ENCODE measurements around the gene NUDT17. TPM values are rescaled to one million over a fixed set of nuclear protein-coding genes. Genes with fewer than 3 reads are reported as not detected.

NUDT17 gene
- total RNA-seq (2014; rRNA removed; shearing (Covaris generic)) (5.9 and 12.0 TPM in 2 replicates), polyA plus RNA-seq (2016; fragmentation: Nextera tagmentation; extraction: Ambion mirVana) (7.8 and 9.5 TPM in 2 replicates)

- no peaks in the 10 kb centered on the region for H3K79me2 ChIP-seq (ENCODE audit: insufficient read depth)
- peak within 1 kb of the TSS; percentile 80 for H3K9ac ChIP-seq
- peaks cover 25% of the 10 kb centered on the region for H3K36me3 ChIP-seq (ENCODE audit: low read depth)
Observed at GRCh38 chr1:145845514-145846161, at the start of gene NUDT17. Gene NUDT17, plus strand, starts transcription at chr1:145845630. Its CDS starts 11 bp downstream, at chr1:145845641.

GRCh38 chr1:145796753-145797152 is 48.7 kb upstream of the NUDT17 start:
- H3K27me3 ChIP-seq (replicated peaks; ENCODE audit: insufficient read depth): no peaks in the 10 kb centered on the region
- no peaks in the 10 kb centered on the region for H3K9me3 ChIP-seq (ENCODE audit: low read depth)
- no peak overlapping the region for H3K9ac ChIP-seq
- 37 to 53% methylated on average over 1 of the region's 1 CpG for WGBS, 2 experiments (ENCODE audit: low coverage in 1 of 2, low lambda C conversion rate in 2 of 2, missing lambda C conversion rate in 2 of 2)
- peaks cover 14% of the 10 kb centered on the region for H3K4me1 ChIP-seq (ENCODE audit: insufficient read depth)
- no peaks in the 10 kb centered on the region; the same call in 1 of the 2 replicates for H3F3A ChIP-seq (ENCODE audit: insufficient read depth)
- H3K4me2 ChIP-seq (ENCODE audit: unreplicated experiment): no peak overlapping the region
- H2AFZ ChIP-seq: no peak overlapping the region
- no peaks in the 10 kb centered on the region for H4K20me1 ChIP-seq (ENCODE audit: insufficient read depth)
- 0 out of 2 replicates have a peak, but pooled peaks cover 2% of the 10 kb centered on the region for H3K36me3 ChIP-seq (ENCODE audit: low read depth)
- in situ Hi-C loops (cut with MboI): no loop called here
- DNase-seq: no peak
- TF ChIP-seq EZH2phosphoT487 (IDR thresholded peaks at IDR 0.05; ENCODE audit: insufficient read depth, low read depth) (no peak), EZH2 (IDR thresholded peaks at IDR 0.05; ENCODE audit: insufficient read depth, poor library complexity, severe bottlenecking) (no peak)
- H3K4me3 ChIP-seq: no peak overlapping the region
- H3K79me2 ChIP-seq (ENCODE audit: insufficient read depth): peaks cover 100% of the 10 kb centered on the region
- H3K9me2 ChIP-seq (ENCODE audit: insufficient read depth): no peaks in the 10 kb centered on the region
- H3K27ac ChIP-seq: no peak overlapping the region

More at GRCh38 chr1:145845514-145846161, at the start of gene NUDT17:
- no peaks in the 10 kb centered on the region for H4K20me1 ChIP-seq (ENCODE audit: insufficient read depth)
- H3K9me3 ChIP-seq (ENCODE audit: low read depth): no peaks in the 10 kb centered on the region
- H3K4me2 ChIP-seq (ENCODE audit: unreplicated experiment): peak within 1 kb of the TSS; percentile 81
- H3F3A ChIP-seq (ENCODE audit: insufficient read depth): peaks cover 59% of the 10 kb centered on the region
- peak within 1 kb of the TSS; percentile 50 for H3K27ac ChIP-seq
- no peaks in the 10 kb centered on the region for H3K27me3 ChIP-seq (replicated peaks; ENCODE audit: insufficient read depth)
- no peaks in the 10 kb centered on the region for H3K9me2 ChIP-seq (ENCODE audit: insufficient read depth)
- peak within 1 kb of the TSS; percentile 74 for H3K4me3 ChIP-seq
- H2AFZ ChIP-seq: peak within 1 kb of the TSS; percentile 72
- WGBS, 2 experiments (ENCODE audit: low coverage in 1 of 2, low lambda C conversion rate in 2 of 2, missing lambda C conversion rate in 2 of 2): 1% methylated on average over 46 to 50 of the region's 50 CpGs
- H3K4me1 ChIP-seq (ENCODE audit: insufficient read depth): peaks cover 14% of the 10 kb centered on the region
- in situ Hi-C loops (cut with MboI): no loop called here
- peak; percentile 90 for DNase-seq
- no peak for TF ChIP-seq EZH2phosphoT487 (IDR thresholded peaks at IDR 0.05; ENCODE audit: insufficient read depth, low read depth)
- TF ChIP-seq EZH2 (IDR thresholded peaks at IDR 0.05; ENCODE audit: insufficient read depth, poor library complexity, severe bottlenecking): no peak

GRCh38 chr1:145799806-145800205 is 45.6 kb upstream of the NUDT17 start:
- Histone ChIP-seq H3K4me3 (no peak overlapping the region), H3K4me1 (ENCODE audit: insufficient read depth) (peaks cover 29% of the 10 kb centered on the region), H3F3A (ENCODE audit: insufficient read depth) (no peaks in the 10 kb centered on the region; the same call in 1 of the 2 replicates), H2AFZ (no peak overlapping the region), H3K27ac (no peak overlapping the region), H4K20me1 (ENCODE audit: insufficient read depth) (no peaks in the 10 kb centered on the region; the same call in 1 of the 2 replicates), H3K9ac (no peak overlapping the region), H3K36me3 (ENCODE audit: low read depth) (no peaks in the 10 kb centered on the region), H3K27me3 (replicated peaks; ENCODE audit: insufficient read depth) (no peaks in the 10 kb centered on the region), H3K9me2 (ENCODE audit: insufficient read depth) (no peaks in the 10 kb centered on the region), H3K79me2 (ENCODE audit: insufficient read depth) (peaks cover 100% of the 10 kb centered on the region), H3K9me3 (ENCODE audit: low read depth) (no peaks in the 10 kb centered on the region), H3K4me2 (ENCODE audit: unreplicated experiment) (no peak overlapping the region)
- WGBS, 2 experiments (ENCODE audit: low coverage in 1 of 2, low lambda C conversion rate in 2 of 2, missing lambda C conversion rate in 2 of 2): 92 to 97% methylated on average over 2 of the region's 2 CpGs
- DNase-seq: no peak
- TF ChIP-seq EZH2 (IDR thresholded peaks at IDR 0.05; ENCODE audit: insufficient read depth, poor library complexity, severe bottlenecking) (no peak), EZH2phosphoT487 (IDR thresholded peaks at IDR 0.05; ENCODE audit: insufficient read depth, low read depth) (no peak)
- in situ Hi-C loops (cut with MboI): no loop called here

- H3K27ac ChIP-seq: no peak overlapping the region
- H3K4me1 ChIP-seq (ENCODE audit: insufficient read depth): peaks cover 37% of the 10 kb centered on the region
- no peaks in the 10 kb centered on the region for H3K9me2 ChIP-seq (ENCODE audit: insufficient read depth)
- peak overlapping the region; percentile 2 for H3K4me2 ChIP-seq (ENCODE audit: unreplicated experiment)
- no peaks in the 10 kb centered on the region for H3K27me3 ChIP-seq (replicated peaks; ENCODE audit: insufficient read depth)
- H3F3A ChIP-seq (ENCODE audit: insufficient read depth): no peaks in the 10 kb centered on the region; the same call in 1 of the 2 replicates
- DNase-seq: peak; percentile 16
- no peak for TF ChIP-seq EZH2 (IDR thresholded peaks at IDR 0.05; ENCODE audit: insufficient read depth, poor library complexity, severe bottlenecking)
- TF ChIP-seq EZH2phosphoT487 (IDR thresholded peaks at IDR 0.05; ENCODE audit: insufficient read depth, low read depth): no peak
- no peaks in the 10 kb centered on the region for H3K9me3 ChIP-seq (ENCODE audit: low read depth)
- H3K9ac ChIP-seq: no peak overlapping the region
- WGBS, 2 experiments (ENCODE audit: low coverage in 1 of 2, low lambda C conversion rate in 2 of 2, missing lambda C conversion rate in 2 of 2): 80 to 81% methylated on average over 3 of the region's 3 CpGs
- H2AFZ ChIP-seq: no peak overlapping the region
- in situ Hi-C loops (cut with MboI): no loop called here
- H3K79me2 ChIP-seq (ENCODE audit: insufficient read depth): peaks cover 99% of the 10 kb centered on the region
- H3K36me3 ChIP-seq (ENCODE audit: low read depth): no peaks in the 10 kb centered on the region
- peaks cover 11% of the 10 kb centered on the region for H4K20me1 ChIP-seq (ENCODE audit: insufficient read depth)
- H3K4me3 ChIP-seq: no peak overlapping the region
Observed at GRCh38 chr1:145804235-145805045, 41.0 kb upstream of the NUDT17 start.
